HEK293 (cell line): Measurements from ENCODE around the gene CADPS2.

Experiments used
- CTCF ChIA-PET: fragments of 350-600 bp; formaldehyde crosslinking; extraction: SDS; loops from one replicate; lab custom pipeline; 2021; ENCODE audit warnings: antibody characterized with exemption; lab: Yijun Ruan, JAX
- POLR2A ChIA-PET: fragments of 300-600 bp; formaldehyde crosslinking; extraction: SDS; loops from one replicate; lab custom pipeline; 2020; ENCODE audit warnings: antibody characterized with exemption, inconsistent platforms; lab: Yijun Ruan, JAX
- H3K27ac ChIP-seq: fragments of 200-500 bp; sonication (Bioruptor generic); 2 replicates; pipeline ENCODE4 v1.5.1; 2014; ENCODE audit warnings: low read depth, low read length, control low read depth, inconsistent platforms; ENCODE audit errors: extremely low read depth
- H3K36me3 ChIP-seq, 2 experiments: fragments of 200-500 bp in 1 of 2; sonication (Bioruptor generic) in 1 of 2; 1 replicate in 1 of 2; 2 replicates in 1 of 2; pipeline ENCODE4 v1.5.1; 2014 to 2017; ENCODE audit warnings: inconsistent platforms in 2 of 2, low read length in 2 of 2; ENCODE audit not compliant: control insufficient read depth in 2 of 2, insufficient read depth in 1 of 2
- H3K4me1 ChIP-seq: fragments of 200-500 bp; sonication (Bioruptor generic); 2 replicates; pipeline ENCODE4 v1.5.1; 2014; ENCODE audit warnings: mild to moderate bottlenecking, low read length, inconsistent platforms; ENCODE audit not compliant: control insufficient read depth, insufficient read depth
- H3K4me3 ChIP-seq: 2 replicates; pipeline ENCODE4 v1.5.1; 2011; ENCODE audit warnings: low read depth, mild to moderate bottlenecking, control low read depth, low read length, moderate library complexity
- H3K9me3 ChIP-seq: fragments of 200-500 bp; sonication (Bioruptor generic); 2 replicates; pipeline ENCODE4 v1.5.1; 2014; ENCODE audit warnings: low read depth, low read length, inconsistent platforms; ENCODE audit not compliant: control insufficient read depth, insufficient read depth
- BCL6B ChIP-seq: fragments of 450-650 bp; formaldehyde crosslinking; IDR thresholded peaks from 2 replicates; pipeline ENCODE4 v1.5.1; 2017; ENCODE audit warnings: missing biosample characterization, missing genetic modification characterization
- EGR2 ChIP-seq: fragments of 450-650 bp; formaldehyde crosslinking; IDR thresholded peaks from 2 replicates; pipeline ENCODE4 v1.5.1; 2016; ENCODE audit warnings: low read depth, missing biosample characterization, missing genetic modification characterization
- GLIS1 ChIP-seq: fragments of 450-650 bp; formaldehyde crosslinking; IDR thresholded peaks from 2 replicates; pipeline ENCODE4 v1.5.1; 2016; ENCODE audit warnings: missing biosample characterization, missing genetic modification characterization
- HOXC10 ChIP-seq: sonication (generic); formaldehyde crosslinking; IDR thresholded peaks from 2 replicates; pipeline ENCODE4 v1.8.1; 2023; ENCODE audit warnings: mild to moderate bottlenecking, missing genetic modification reagents
- MEIS1 ChIP-seq: sonication (generic); formaldehyde crosslinking; IDR thresholded peaks from 2 replicates; pipeline ENCODE4 v1.8.1; 2022; ENCODE audit warnings: missing genetic modification reagents, mild to moderate bottlenecking, borderline replicate concordance
- MZF1 ChIP-seq: fragments of 450-650 bp; formaldehyde crosslinking; IDR thresholded peaks from 2 replicates; pipeline ENCODE4 v1.5.1; 2017; ENCODE audit warnings: missing biosample characterization, missing genetic modification characterization, borderline replicate concordance
- PRDM10 ChIP-seq: fragments of 450-650 bp; formaldehyde crosslinking; IDR thresholded peaks from 2 replicates; pipeline ENCODE4 v1.5.1; 2016; ENCODE audit warnings: missing biosample characterization, missing genetic modification characterization
- TRIM28 ChIP-seq: IDR thresholded peaks from 2 replicates; pipeline ENCODE4 v1.6.1; 2011; ENCODE audit warnings: low read length, control low read depth, borderline replicate concordance
- ZFHX2 ChIP-seq: fragments of 450-650 bp; formaldehyde crosslinking; conservative IDR thresholded peaks from 2 replicates; pipeline ENCODE4 v1.5.1; 2016; ENCODE audit warnings: missing biosample characterization, missing genetic modification characterization
- ZFP69B ChIP-seq: fragments of 450-650 bp; formaldehyde crosslinking; IDR thresholded peaks from 2 replicates; pipeline ENCODE4 v1.5.1; 2016; ENCODE audit warnings: missing biosample characterization, missing genetic modification characterization
- ZNF114 ChIP-seq: fragments of 450-650 bp; formaldehyde crosslinking; IDR thresholded peaks from 2 replicates; pipeline ENCODE4 v1.5.0; 2017; ENCODE audit warnings: missing biosample characterization, missing genetic modification characterization
- ZNF146 ChIP-seq: fragments of 450-650 bp; formaldehyde crosslinking; IDR thresholded peaks from 2 replicates; pipeline ENCODE4 v1.5.1; 2016; ENCODE audit warnings: missing biosample characterization, missing genetic modification characterization
- ZNF221 ChIP-seq: fragments of 450-650 bp; formaldehyde crosslinking; IDR thresholded peaks from 2 replicates; pipeline ENCODE4 v1.5.1; 2017; ENCODE audit warnings: missing biosample characterization, missing genetic modification characterization, borderline replicate concordance
- ZNF248 ChIP-seq: fragments of 450-650 bp; formaldehyde crosslinking; IDR thresholded peaks from 2 replicates; pipeline ENCODE4 v1.5.1; 2017; ENCODE audit warnings: missing biosample characterization, missing genetic modification characterization
- ZNF362 ChIP-seq: fragments of 450-650 bp; formaldehyde crosslinking; IDR thresholded peaks from 2 replicates; pipeline ENCODE4 v1.5.1; 2016; ENCODE audit warnings: missing biosample characterization, missing genetic modification characterization
- ZNF394 ChIP-seq: fragments of 450-650 bp; formaldehyde crosslinking; IDR thresholded peaks from 2 replicates; pipeline ENCODE4 v1.5.1; 2016; ENCODE audit warnings: missing biosample characterization, missing genetic modification characterization, mild to moderate bottlenecking, moderate library complexity, borderline replicate concordance
- ZNF404 ChIP-seq: fragments of 450-650 bp; formaldehyde crosslinking; IDR thresholded peaks from 2 replicates; pipeline ENCODE4 v1.5.1; 2017; ENCODE audit warnings: missing biosample characterization, missing genetic modification characterization
- ZNF416 ChIP-seq: fragments of 450-650 bp; formaldehyde crosslinking; IDR thresholded peaks from 2 replicates; pipeline ENCODE4 v1.5.1; 2016; ENCODE audit warnings: missing biosample characterization, missing genetic modification characterization
- ZNF423 ChIP-seq: fragments of 450-650 bp; formaldehyde crosslinking; IDR thresholded peaks from 2 replicates; pipeline ENCODE4 v1.5.1; 2016; ENCODE audit warnings: missing biosample characterization, missing genetic modification characterization
- ZNF426 ChIP-seq: fragments of 450-650 bp; formaldehyde crosslinking; IDR thresholded peaks from 2 replicates; pipeline ENCODE4 v1.5.1; 2017; ENCODE audit warnings: missing biosample characterization, missing genetic modification characterization, mild to moderate bottlenecking, inconsistent platforms, moderate library complexity
- ZNF626 ChIP-seq: fragments of 450-650 bp; sonication (Bioruptor Pico); formaldehyde crosslinking; IDR thresholded peaks from 2 replicates; pipeline ENCODE4 v1.5.1; 2018; ENCODE audit warnings: missing biosample characterization, missing genetic modification characterization, inconsistent platforms
- ZNF658 ChIP-seq: fragments of 450-650 bp; formaldehyde crosslinking; IDR thresholded peaks from 2 replicates; pipeline ENCODE4; 2016; ENCODE audit warnings: missing biosample characterization, missing genetic modification characterization
- ZNF777 ChIP-seq: fragments of 450-650 bp; formaldehyde crosslinking; IDR thresholded peaks from 2 replicates; pipeline ENCODE4 v1.5.1; 2017; ENCODE audit warnings: missing biosample characterization, missing genetic modification characterization, borderline replicate concordance
- ZXDB ChIP-seq: fragments of 450-650 bp; formaldehyde crosslinking; IDR thresholded peaks from 2 replicates; pipeline ENCODE4 v1.5.1; 2016; ENCODE audit warnings: missing biosample characterization, missing genetic modification characterization

Gene CADPS2

GRCh38 chr7:122546496-122546895 is 339.8 kb downstream of the CADPS2 start:
- CTCF ChIA-PET, result no interaction called here
- H3K27ac ChIP-seq, result no peak overlapping the region
- no peak overlapping the region for H3K4me3 ChIP-seq
- no peaks in the 10 kb centered on the region for H3K36me3 ChIP-seq
- TF ChIP-seq TRIM28, result no peak
- TF ChIP-seq MZF1 (tag by site-specific recombination), result no peak
- no peak for TF ChIP-seq EGR2 (tag by site-specific recombination)
- no peak for TF ChIP-seq ZNF423
- no peak for TF ChIP-seq ZNF394 (tag by site-specific recombination)
- TF ChIP-seq ZNF626 (tag by site-specific recombination), result no peak
- no peak for TF ChIP-seq HOXC10 (CRISPR knock-in tag)
- no peak for TF ChIP-seq ZNF362 (tag by site-specific recombination)
- TF ChIP-seq ZNF221 (tag by site-specific recombination), result no peak
- no peak for TF ChIP-seq BCL6B (tag by site-specific recombination)
- TF ChIP-seq MEIS1 (CRISPR knock-in tag), result no peak
- TF ChIP-seq PRDM10 (tag by site-specific recombination), result no peak
- TF ChIP-seq ZNF404 (tag by site-specific recombination), result no peak
- TF ChIP-seq ZNF416 (tag by site-specific recombination), result no peak
- TF ChIP-seq ZNF114 (tag by site-specific recombination), result no peak
- POLR2A ChIA-PET, result no interaction called here
- H3K9me3 ChIP-seq, result no peaks in the 10 kb centered on the region
- H3K4me1 ChIP-seq, result no peaks in the 10 kb centered on the region

- H3K27ac ChIP-seq, result no peak overlapping the region
- no peaks in the 10 kb centered on the region for H3K4me1 ChIP-seq
- no peaks in the 10 kb centered on the region for H3K36me3 ChIP-seq
- CTCF ChIA-PET, result no interaction called here
- TF ChIP-seq GLIS1, result no peak
- no peak for TF ChIP-seq ZNF248 (tag by site-specific recombination)
- TF ChIP-seq ZFHX2 (tag by site-specific recombination), result no peak
- no peak for TF ChIP-seq ZNF777 (tag by site-specific recombination)
- no peak for TF ChIP-seq ZNF658 (tag by site-specific recombination)
- TF ChIP-seq ZXDB (tag by site-specific recombination), result no peak
- TF ChIP-seq ZNF426 (tag by site-specific recombination), result no peak
- no peak for TF ChIP-seq ZFP69B
- TF ChIP-seq ZNF146 (tag by site-specific recombination), result no peak
- no peaks in the 10 kb centered on the region for H3K9me3 ChIP-seq
- H3K4me3 ChIP-seq, result no peak overlapping the region
- POLR2A ChIA-PET, result no interaction called here
These were observed 341.8 kb downstream of the CADPS2 start for GRCh38 chr7:122544463-122544862.
